ENCODE measurements around the gene ACVR1.

The ACVR1 gene

DNA sequence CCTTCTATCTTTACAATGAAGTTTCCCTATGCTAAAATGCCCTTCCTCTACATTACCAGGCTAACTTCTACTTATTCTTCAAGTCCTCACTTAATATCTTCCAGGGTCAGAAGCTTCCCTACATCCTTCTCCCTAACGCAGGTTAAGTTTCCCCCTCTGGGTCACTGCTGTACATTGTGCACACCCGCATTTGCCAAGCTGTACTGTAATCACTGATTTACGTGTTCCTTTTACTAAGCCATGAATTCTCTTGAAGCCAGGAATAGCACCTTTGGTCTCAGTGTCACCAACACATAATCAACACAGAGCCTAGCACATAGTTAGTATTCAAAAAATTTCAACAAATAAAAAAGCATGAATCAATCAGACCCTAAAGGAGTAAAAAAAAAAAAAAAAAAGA is 22.3 kb downstream of the ACVR1 start:
- DNase-seq: no peak

DNA sequence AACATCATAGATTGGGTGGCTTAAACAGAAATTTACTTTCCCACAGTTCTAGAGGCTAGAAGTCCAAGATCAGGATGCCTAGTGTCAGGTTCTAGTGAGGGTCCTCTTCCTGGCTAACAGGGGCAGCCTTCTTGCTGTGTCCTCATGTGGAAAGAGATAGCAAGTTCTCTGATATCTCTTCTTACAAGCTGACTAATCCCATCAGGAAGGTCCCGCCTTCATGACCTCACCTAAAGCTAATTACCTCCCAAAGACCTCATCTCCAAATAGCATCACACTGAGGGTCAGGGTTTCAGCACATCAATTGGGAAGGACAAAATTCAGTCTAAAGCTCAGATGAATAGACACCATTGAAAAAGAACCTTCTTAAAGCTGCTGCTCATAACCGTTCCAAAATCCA is 22.9 kb downstream of the ACVR1 start:
- DNase-seq: no peak

DNA sequence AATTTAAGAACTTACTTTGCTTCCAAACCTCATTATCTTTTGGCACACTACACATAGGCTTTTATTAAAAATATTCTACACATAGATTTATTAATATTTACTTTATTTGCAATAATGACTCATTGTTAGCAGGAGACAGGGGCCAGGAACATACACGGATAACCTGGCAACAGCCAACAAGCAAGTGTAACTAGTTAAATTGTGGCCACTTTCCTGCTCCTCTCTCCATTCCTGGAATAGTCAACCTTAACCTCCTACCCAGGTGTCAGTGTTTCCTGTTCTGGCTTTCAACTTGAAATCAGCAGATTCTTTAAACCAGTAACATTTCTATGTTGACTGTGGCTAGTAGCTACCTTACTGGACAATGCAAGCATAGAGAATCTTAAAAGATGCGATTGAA is 26.5 kb downstream of the ACVR1 start:
- DNase-seq: no peak

DNA sequence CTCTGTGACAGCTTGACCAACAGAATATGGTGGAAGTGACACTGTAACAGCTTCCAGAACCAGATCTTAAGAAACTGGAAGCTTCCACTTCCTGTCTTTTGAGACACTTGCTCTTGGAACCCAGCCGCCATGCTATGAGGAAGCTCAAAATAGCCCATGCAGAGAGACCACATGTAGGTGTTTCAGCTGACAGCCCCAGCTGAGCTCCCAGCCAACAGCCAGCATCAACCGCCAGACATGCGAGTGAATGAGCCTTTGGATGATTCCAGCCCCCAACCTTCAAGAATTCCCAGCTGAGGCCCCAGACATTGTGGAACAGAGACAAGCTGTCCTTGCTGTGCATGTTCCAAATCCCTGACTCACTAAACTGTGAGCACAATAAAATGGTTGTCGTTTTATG is 27.9 kb downstream of the ACVR1 start:
- DNase-seq: no peak

DNA sequence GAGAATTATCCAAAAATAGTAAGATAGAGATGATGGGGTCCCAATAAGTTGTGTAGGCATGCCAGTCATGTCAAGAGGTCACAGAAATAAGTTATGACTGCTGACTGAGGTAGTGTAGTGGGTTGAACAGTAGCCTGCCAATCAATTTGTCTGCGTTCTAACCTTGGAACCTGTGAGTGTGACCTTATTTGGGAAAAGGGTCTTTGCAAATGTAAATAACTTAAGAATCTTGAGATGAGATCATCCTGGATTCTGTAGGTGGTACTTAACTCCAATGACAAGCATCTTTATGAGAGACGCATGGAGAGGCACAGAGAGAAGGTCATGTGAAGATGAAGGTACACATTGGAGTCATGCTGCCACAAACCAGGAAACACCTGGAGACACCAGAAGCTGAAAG is 31.0 kb downstream of the ACVR1 start:
- DNase-seq: no peak

DNA sequence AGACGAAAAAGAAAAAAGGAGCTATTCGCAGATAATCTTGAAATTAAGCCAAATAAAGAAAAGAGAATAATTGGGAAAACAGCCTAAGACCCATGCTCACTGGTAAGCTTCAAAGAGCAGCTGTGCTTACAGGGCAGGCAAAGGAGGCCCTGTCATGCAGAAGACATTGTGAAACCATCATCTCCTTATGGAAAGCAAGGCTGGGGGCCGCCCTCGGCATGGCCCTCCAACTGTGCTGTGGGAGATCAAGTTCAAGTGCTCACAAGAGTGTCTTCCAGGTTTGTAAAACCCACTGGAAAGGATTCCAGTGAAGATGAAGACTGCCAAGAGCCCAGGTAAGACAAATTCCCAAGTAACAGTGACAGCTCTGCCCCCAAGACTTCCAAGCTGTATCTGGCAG is 32.2 kb downstream of the ACVR1 start:
- DNase-seq: no peak

DNA sequence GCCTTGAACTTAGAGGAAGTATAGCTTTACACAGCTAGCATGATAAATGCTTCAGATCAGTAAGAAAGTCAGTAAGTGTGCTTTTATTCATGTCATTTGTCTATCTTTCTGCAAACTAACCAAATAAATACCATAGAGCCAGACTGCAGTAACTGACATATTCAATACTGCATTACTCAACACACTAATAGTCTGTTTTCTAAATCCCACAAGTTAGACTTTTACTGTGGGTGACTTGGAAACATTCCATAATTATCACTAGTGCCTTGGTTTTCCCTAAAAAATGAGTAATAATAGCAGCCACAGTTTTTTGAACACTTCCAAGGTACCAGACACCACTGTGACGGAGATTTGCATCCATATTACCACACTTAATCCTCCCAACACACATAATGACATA is 33.0 kb downstream of the ACVR1 start:
- DNase-seq: no peak

DNA sequence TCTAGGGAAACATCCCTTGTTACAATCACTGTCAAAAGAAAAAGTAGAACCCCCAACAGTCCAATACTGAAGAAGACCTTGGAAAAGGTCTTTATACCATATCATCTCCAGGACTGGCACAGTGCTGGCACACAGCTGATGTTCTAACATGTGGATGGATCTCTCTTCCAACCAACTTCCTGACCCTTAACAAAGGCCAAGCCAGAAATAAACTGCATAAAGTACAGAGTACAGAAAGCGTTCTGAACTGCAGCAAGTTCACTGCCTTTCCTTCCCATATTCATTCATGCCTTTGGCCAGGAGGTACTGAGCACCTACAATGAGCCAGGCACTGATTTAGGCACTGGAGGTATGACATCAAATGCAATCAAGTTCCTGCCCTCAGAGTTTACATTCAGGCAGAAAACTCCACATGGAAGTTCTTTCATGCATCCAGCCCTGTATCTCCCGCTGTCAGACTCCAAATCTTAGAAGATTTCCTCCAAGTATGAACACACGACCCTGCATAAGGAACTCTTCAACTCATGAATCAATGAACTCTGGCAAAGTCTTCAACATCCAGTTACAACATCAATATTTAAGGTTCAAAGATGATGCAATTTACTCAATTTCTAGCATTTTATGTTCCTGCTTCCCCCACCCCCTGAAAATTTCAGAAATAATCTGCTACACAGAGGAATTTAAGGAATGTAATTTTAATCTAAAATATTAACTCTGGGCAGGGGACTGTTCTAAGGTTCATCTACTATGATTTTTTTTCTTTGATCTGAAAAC is 33.8 kb downstream of the ACVR1 start:
- no peak for DNase-seq

DNA sequence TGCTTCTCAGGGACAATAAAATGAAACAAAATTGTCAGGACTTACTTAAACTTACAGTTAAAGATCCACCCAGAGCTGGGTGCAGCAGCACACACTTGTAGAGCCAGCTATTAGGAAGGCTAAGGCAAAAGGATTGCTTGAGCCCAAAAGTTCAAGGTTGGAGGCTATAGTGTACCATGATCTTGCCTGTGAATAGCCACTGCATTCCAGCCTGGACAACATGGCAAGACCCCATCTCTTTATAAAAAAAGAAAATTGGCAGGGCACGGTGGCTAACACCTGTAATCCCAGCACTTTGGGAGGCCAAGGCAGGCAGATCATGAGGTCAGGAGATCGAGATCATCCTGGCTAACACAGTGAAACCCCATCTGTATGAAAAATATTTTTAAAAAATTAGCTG is 34.6 kb downstream of the ACVR1 start:
- DNase-seq: no peak

DNA sequence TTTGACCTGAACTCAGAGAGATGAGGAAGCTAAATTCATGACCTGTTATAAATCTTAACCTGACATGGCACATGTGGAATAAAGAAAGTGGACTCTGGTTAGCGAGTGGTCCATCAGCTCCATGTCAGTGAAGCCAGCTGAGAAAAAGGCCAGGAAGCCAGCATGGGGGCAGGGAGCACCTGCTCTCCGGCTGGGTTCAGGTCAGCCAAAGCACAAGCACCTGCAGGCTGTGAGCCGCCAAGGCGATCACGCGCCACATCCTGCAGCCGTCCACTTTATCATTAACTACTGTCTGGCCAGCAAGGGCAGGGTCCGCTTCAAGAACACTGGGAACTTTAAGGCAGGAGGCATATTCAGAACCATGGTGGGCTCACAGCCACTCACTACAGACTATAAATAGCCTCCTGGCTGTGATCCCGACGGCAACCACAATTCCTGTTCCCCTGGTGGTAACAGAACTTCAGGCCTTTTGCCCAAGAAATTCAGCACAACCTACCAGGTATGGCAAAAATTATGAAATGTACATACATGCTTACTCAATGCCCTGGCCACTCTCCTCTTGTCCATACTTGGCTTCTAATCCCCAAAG is 35.5 kb downstream of the ACVR1 start:
- peak; percentile 30 for DNase-seq

DNA sequence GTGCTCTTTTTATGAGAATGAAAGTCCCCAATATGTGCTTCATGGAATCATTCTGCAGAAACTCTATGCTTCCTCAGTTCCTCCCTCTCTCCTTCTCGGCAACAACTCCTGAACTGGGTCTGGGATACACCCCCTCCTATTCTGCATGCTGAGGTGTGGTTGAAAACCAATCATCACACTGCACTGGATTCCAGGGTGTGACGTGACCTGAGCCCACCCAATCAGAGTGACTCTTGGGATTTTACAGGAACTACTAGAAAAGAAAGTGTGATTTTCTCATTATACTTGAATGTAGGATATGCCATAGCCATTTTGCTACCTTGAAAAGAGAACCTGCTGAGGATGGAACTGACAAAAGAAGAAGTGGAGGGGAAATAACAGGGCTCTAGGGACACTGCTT is 36.3 kb downstream of the ACVR1 start:
- no peak for DNase-seq

DNA sequence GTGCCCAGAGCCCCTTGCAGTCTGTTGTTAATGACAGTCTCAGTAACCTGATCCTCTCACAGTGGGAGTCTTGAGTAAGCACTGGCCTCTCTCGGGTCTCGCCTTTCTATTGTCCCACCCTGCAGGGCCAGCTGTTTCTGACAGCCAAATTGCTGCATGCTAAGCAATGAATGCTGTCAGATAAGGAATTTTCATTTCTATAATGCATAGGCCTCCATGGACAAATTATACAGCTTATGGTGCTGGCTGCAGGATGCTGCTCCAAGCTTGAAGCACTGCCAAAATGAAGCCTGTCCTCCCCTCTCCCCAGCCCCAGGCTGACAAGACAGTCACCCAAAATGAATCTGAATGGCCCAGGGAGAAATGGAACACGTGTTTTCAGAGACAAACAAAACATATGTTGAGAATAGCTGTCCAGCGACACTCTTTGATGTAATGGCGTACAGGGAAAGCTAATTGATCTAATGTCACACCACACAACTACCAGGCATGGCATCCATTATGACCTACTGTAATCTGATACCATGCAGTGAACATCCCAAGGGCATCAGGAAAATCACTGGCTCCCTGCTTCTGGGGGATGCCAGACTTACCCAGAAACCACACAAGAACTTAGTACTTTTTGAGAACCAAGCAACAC is 36.8 kb downstream of the ACVR1 start:
- peak; percentile 57 for DNase-seq

DNA sequence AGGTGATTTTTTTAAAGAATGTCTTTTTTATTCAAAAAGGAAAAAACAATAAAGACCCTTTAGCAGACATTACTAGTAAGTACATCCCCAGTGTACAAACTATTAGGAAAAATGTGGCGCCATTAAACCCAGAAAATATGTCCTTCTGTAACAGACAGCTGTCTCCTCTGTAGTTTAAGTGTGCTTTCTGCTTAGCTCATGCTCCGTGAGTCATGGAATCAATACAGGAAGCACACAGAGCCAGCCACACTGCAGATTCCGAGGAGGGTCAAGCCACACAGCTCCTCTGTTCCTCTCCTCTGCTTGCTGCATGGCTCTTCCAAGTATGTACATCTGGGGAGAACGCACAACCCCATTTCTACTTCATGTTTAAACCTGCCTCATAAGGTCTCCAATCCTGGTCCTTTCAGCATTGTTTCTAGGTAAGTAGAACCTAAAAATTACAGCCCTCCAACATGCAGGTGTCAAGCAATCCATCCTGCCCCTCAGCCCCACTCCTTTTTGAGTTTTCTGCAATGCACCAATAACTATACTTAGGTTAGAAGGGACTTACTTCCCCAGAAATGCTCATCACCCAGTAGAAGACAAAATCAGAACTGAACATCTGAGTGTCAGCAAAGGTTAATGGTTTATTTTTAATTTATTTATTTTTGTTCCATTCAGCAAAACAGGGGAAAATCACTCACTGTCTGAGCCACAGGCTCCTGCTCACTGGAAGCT is 37.5 kb downstream of the ACVR1 start:
- DNase-seq: peak; percentile 55

DNA sequence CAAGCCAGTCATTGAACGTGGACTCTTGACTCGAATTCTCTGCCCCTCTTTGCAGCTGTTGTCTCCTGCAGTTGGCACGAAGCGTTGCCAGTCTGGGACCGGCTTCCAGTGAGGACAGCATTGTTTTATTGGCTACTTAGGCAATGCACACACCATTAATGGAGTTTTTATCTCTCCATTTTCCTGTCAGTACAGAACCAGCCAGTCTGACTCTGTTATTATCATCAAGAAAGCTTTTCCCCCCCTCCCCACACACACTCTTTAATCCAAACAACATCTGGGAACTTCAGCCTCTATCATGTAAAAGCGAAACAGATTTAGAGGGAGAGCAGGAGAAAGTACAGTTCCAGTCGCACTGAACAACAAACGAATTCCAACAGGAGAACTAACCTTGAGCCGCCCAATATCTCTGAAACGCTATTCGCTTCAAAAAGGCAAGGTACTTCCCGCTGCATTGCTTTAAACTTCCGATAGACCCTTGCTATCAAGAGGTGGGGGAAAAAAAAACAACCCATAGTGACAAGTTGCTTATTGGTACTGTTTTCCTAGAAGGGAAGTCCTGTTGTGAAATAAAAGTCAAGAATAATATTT is 38.2 kb downstream of the ACVR1 start:
- DNase-seq: peak; percentile 28

DNA sequence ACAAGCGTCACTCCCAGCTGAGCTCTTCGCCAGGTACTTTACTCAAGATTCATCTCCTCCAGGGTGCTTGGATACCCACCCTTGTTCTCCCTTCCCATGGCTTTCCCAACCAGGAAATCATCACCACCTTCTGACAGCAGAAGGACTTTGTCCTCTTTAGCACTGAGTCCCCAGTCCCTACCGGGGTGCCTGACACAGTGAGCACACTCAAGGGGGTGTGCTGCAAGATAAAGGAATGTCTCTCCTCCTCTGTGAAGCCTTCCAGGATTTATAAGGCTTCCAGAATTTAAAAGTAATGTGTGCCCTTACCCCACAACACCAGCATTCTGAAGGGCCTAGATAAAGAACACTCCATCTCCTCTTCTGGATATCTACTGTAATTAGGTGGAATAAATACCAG is 39.6 kb downstream of the ACVR1 start:
- no peak for DNase-seq

DNA sequence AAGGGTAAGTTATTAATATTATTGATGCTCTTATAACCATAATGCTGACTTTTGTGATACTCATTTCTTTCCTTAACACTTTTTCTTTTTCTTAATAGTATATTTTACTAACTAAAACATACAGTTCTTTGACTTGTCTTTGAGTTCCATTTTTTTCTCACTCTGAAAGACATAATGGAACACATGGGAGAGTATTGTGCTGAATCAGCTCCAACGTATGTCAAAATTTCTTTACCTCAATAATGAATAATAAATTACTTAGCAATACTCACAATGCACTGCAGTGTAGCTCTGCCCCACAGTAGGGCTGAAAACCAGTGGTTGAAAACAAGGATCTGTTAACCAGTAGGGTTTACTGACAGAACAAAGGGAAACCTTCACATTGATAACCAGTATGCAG is 40.7 kb downstream of the ACVR1 start:
- DNase-seq: no peak

DNA sequence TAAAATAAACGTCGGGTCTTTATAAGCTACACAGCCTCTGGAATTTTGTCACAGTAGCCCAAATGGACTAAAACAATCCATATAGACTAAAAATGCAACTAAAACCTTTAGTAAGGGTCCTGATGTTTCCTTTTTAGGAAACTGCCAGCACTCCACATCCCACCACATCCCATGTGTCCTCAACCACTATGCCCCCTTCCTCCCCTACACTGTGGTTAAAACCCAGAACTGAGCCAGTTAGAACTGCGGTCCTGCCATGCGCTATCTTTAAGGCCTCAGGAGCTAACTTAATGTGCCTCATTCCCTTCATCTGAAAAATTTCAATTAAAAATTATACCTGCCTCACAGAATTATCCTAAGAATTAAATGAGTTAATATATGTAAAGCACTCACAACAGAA is 41.1 kb downstream of the ACVR1 start:
- DNase-seq: no peak

DNA sequence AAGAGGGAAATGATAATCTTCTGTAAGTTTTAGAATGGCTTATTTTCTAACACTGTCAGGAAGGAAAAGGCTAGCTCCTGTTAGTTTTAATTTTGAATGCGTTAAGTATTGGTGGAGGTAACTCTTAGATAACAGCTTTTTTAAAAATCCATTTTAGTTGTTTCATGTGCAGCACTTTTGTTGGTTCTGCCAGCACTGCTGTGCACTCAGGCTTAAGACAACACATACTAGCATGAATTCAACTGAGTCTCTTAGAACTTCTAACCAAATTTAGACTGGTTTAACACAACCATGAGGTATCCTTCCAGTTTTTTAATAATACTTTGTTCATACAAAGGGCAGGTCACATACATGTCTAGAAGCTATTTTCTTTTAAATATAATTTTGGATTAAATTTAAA is 42.4 kb downstream of the ACVR1 start:
- DNase-seq: no peak

DNA sequence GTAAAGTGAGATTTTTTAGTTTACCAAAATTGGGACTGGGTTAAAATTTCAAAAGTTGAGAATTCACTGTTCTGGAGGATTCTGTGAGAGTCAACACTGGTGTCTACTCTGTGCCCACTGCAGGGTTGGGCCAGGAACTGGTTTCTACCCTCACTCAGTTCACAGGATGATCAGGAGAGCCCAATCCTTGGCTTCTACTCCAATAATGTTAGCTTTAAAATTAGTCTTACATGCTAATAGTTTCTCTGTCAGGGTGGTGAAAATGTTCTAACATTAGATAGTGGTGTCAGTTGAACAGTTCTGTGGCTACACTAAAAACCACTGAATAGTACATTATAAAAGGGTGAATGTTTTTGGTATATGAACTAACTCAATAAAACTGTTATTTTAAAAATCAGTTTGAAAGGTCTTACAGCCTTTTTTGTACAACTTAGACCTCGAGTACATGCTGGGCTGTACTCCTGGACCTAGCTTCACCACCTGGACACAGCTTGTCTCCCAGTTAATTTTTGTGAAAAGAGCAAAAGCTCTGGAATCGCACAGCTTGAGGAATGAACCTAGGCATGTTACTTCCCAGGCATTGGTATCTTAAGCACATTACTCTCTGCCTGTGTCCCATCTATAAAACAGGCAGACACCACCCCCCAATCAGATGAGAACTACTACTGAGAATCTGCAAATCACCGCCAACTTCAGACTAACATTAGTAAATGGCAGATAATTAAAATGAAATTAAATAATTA is 44.4 kb downstream of the ACVR1 start:
- DNase-seq: no peak

DNA sequence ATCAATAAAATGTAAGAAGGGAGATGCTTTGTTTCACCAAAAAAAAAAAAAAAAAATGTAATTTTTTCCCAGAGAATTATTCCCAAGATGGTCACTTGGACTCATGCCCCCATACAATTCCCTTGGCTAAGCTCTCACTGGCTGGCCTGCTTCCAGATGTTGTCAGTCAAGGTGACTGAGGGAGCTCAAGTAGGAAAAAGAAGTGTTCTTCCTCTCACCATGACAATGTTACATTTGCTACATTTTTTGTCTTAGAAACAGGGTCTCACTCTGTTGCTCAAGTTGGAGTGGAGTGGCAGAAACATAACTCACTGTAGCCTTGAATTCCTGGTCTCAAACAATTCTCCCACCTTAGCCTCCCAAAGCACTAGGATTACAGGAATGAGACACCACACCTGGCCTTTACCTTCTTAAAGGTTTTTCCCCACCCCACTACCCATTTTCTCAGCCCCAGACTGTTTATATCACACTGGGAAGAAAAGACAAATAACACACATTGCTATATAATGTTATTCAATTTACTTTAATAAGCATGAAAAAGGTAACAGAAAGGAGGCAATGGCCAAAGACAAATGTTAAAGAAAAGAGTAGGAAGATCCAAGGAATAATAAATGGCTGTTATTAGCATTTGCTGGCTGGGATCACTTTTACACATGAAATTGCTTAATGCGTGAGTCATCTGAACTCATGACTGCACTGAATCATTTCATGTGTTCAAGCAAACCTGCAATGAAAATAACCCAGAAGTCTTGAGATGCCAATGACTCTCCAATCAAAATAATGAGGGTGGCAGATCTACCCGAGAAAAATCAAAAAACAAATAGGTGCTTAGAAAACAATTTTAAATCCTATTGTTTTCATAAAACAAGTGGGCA is 45.2 kb downstream of the ACVR1 start:
- no peak for DNase-seq

DNA sequence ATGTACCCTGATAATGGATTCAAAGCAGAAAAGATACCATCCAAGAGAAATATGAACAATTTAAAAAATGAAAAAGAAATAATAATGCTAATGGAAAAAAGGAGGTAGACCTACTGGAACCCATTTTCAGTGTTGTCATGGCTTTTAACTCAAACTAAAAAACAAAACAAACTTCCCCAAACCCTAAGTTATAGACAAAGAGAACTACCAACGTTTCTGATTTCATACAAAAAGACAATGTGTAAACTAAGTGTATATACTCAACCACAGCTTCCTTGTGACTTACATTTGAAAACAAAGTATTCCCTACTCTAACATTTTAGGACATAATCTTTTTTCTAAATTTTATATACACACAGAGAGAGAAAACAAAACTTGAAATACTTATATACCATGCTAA is 45.9 kb downstream of the ACVR1 start:
- DNase-seq: no peak

All from right kidney (tissue), 1 donor.